Thoracic aorta (tissue), 2 donors: ENCODE data around the gene ZNF503. TPM values are rescaled to one million over a fixed set of nuclear protein-coding genes. Genes with fewer than 3 reads are reported as not detected.

Experiments
- ATAC-seq: fragments of 150-250 bp; one replicate; pipeline ENCODE4 v1.8.0; 2017; ENCODE audit warnings: low read depth; ENCODE audit not compliant: insufficient number of reproducible peaks, low FRiP score
- DNase-seq: peaks from one replicate; pipeline ENCODE4 v3.0.0-alpha.2; 2020; ENCODE audit warnings: low spot score
- H3K27ac ChIP-seq, 2 donors: fragments of 200-600 bp; sonication (generic); 1 replicate in 1 of 2; 2 replicates in 1 of 2; pipeline ENCODE4 v1.5.1; 2016; ENCODE audit warnings: mild to moderate bottlenecking in 2 of 2, moderate library complexity in 2 of 2
- H3K27me3 ChIP-seq: fragments of 200-600 bp; sonication (generic); replicated peaks from 2 replicates; pipeline ENCODE4 v1.6.0; 2016; ENCODE audit warnings: mild to moderate bottlenecking; ENCODE audit not compliant: insufficient read depth
- H3K36me3 ChIP-seq: fragments of 200-600 bp; sonication (generic); one replicate; pipeline ENCODE4 v1.5.1; 2016
- H3K4me1 ChIP-seq, 2 donors: fragments of 200-600 bp; sonication (generic); 1 replicate in 1 of 2; 2 replicates in 1 of 2; pipeline versions ENCODE4 v1.5.1 to v1.6.0; 2016; ENCODE audit warnings: low read depth in 2 of 2, mild to moderate bottlenecking in 1 of 2; ENCODE audit not compliant: control insufficient read depth in 1 of 2
- H3K4me3 ChIP-seq: fragments of 200-600 bp; sonication (generic); 2 replicates; pipeline ENCODE4 v1.5.1; 2016; ENCODE audit warnings: mild to moderate bottlenecking
- H3K9me3 ChIP-seq: fragments of 200-600 bp; sonication (generic); 2 replicates; pipeline ENCODE4 v1.5.1; 2016
- total RNA-seq, 2 donors: library from RNA; depleted of rRNA; stranded (reverse); fragments of >200 nt; gene quantifications; one replicate each; pipeline versions ENCODE4 v1.1.0 to v1.2.3, GENCODE V29; 2016
- TF ChIP-seq, protein P1 (sequence below): fragments of 200-600 bp; sonication (generic); IDR thresholded peaks from one replicate; pipeline ENCODE4 v1.5.1; 2019; ENCODE audit warnings: antibody characterized with exemption

ZNF503 gene
- total RNA-seq, 2 donors from 2014 or later = 28.8 to 42.3 TPM

DNA sequence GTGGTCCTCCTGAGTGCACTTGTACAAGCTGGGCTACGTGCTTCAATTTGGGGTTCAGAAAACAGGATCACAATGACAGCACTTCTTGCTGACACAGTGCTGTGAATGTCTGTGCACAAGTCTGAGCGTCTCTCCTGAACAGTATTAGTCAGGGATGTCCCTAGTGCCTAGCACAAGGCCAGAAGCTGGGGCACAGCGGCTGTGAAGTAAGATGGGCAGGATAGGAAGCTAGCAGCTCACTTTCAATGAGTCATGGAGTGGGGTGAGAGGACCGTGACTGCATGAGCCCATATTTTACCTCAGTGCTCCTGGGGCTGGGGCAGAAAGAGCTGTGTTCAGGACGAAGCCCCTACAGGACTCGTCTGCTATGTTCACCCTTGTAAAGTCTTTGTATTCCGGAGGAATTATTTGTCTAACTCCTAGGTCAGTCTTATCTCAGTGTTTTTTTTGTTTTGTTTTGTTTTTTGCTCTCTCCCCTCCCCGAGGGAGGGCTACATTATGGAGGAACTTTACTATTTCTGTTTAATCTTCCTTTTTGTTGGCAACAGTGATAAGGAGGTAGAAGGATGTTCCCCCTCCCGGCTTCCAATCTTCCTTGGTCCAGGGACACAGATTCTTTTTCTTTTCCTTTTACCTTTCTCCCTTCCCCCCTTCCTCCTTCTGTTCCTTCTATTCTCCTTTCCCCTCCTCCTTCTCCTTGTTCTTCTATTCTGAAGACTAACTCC is 27.0 kb upstream of the ZNF503 start:
- H3K9me3 ChIP-seq = no peaks in the 10 kb centered on the region
- H3K27me3 ChIP-seq = no peaks in the 10 kb centered on the region
- no peaks in the 10 kb centered on the region for H3K36me3 ChIP-seq
- ATAC-seq (no peak), DNase-seq (no peak)
- no peak overlapping the region for H3K4me3 ChIP-seq
- peaks cover 3 to 31% of the 10 kb centered on the region in 2 donors for H3K4me1 ChIP-seq
- TF ChIP-seq, protein P1, sequence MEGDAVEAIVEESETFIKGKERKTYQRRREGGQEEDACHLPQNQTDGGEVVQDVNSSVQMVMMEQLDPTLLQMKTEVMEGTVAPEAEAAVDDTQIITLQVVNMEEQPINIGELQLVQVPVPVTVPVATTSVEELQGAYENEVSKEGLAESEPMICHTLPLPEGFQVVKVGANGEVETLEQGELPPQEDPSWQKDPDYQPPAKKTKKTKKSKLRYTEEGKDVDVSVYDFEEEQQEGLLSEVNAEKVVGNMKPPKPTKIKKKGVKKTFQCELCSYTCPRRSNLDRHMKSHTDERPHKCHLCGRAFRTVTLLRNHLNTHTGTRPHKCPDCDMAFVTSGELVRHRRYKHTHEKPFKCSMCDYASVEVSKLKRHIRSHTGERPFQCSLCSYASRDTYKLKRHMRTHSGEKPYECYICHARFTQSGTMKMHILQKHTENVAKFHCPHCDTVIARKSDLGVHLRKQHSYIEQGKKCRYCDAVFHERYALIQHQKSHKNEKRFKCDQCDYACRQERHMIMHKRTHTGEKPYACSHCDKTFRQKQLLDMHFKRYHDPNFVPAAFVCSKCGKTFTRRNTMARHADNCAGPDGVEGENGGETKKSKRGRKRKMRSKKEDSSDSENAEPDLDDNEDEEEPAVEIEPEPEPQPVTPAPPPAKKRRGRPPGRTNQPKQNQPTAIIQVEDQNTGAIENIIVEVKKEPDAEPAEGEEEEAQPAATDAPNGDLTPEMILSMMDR = no peak
- no peak overlapping the region for H3K27ac ChIP-seq

DNA sequence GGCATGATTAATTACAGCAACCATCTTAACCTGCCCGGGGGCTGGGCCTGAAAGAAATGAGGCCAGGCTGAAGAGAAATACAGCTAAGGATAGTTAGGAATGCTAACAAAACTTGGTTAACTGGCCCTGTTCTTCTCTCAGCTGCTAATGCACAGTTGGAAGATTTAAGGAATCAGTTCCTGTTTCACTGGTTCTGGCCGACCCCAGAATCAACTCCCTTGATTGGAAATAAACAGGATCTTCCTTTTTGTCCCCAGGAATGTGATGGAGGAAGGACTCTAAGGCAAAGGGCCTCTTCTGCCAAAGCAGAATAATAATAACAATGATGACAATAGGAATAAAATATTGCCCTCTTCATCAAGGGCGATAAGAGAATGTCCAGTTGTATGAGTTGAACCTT is 26.4 kb upstream of the ZNF503 start:
- Histone ChIP-seq H3K27me3 (no peaks in the 10 kb centered on the region), H3K27ac (no peak overlapping the region), H3K9me3 (no peaks in the 10 kb centered on the region), H3K4me1 (peaks cover 3 to 31% of the 10 kb centered on the region in 2 donors), H3K4me3 (no peak overlapping the region), H3K36me3 (no peaks in the 10 kb centered on the region)
- no peak for ATAC-seq
- TF ChIP-seq, protein P1 = no peak
- no peak for DNase-seq

GRCh38 chr10:75426880-75427279 is 25.3 kb upstream of the ZNF503 start:
- H3K4me3 ChIP-seq = no peak overlapping the region
- H3K9me3 ChIP-seq = no peaks in the 10 kb centered on the region
- no peaks in the 10 kb centered on the region for H3K36me3 ChIP-seq
- H3K27me3 ChIP-seq = no peaks in the 10 kb centered on the region
- TF ChIP-seq, protein P1 = no peak
- no peak for DNase-seq
- ATAC-seq = no peak
- H3K27ac ChIP-seq = no peak overlapping the region
- peaks cover 3 to 26% of the 10 kb centered on the region in 2 donors for H3K4me1 ChIP-seq

GRCh38 chr10:75425291-75426079 is 23.9 kb upstream of the ZNF503 start:
- H3K27me3 ChIP-seq = no peaks in the 10 kb centered on the region
- no peak overlapping the region for H3K27ac ChIP-seq
- TF ChIP-seq, protein P1 = no peak
- no peak overlapping the region for H3K4me3 ChIP-seq
- no peaks in the 10 kb centered on the region for H3K36me3 ChIP-seq
- H3K4me1 ChIP-seq = peaks cover 0 to 16% of the 10 kb centered on the region in 2 donors
- H3K9me3 ChIP-seq = no peaks in the 10 kb centered on the region
- DNase-seq (no peak), ATAC-seq (no peak)

- DNase-seq = no peak
- no peaks in the 10 kb centered on the region for H3K27me3 ChIP-seq
- TF ChIP-seq, protein P1 = no peak
- no peak overlapping the region for H3K27ac ChIP-seq
- peaks cover 0 to 6% of the 10 kb centered on the region in 2 donors for H3K4me1 ChIP-seq
- H3K9me3 ChIP-seq = no peaks in the 10 kb centered on the region
- H3K36me3 ChIP-seq = no peaks in the 10 kb centered on the region
- no peak for ATAC-seq
- no peak overlapping the region for H3K4me3 ChIP-seq
These were observed 23.0 kb upstream of the ZNF503 start for GRCh38 chr10:75424571-75424970.
